HL-60 (cell line): ENCODE measurements around the gene MARCO.

Experiments
- DNase-seq, 2 experiments: peaks; one replicate each; pipeline ENCODE4 v3.0.0-alpha.2; 2010 to 2020; ENCODE audit warnings: low read depth in 1 of 2, low spot score in 1 of 2
- H3K27ac ChIP-seq: fragments of 250-450 bp; sonication (Bioruptor Pico); replicated peaks from 2 replicates; pipeline ENCODE4 v1.5.1; 2020; ENCODE audit warnings: mild to moderate bottlenecking, moderate library complexity
- H3K27me3 ChIP-seq: fragments of 250-450 bp; sonication (Bioruptor Pico); 2 replicates; pipeline ENCODE4 v1.5.1; 2021; ENCODE audit warnings: mild to moderate bottlenecking, moderate library complexity; ENCODE audit not compliant: insufficient read depth, poor library complexity, severe bottlenecking
- H3K4me3 ChIP-seq: replicated peaks from 2 replicates; pipeline ENCODE4 v1.5.1; 2011; ENCODE audit warnings: mild to moderate bottlenecking, control low read depth, low read length; ENCODE audit not compliant: insufficient read depth
- CTCF ChIP-seq: IDR thresholded peaks from one replicate; pipeline ENCODE4 v1.5.1; 2011; ENCODE audit warnings: low read length, control low read depth, inconsistent platforms; ENCODE audit not compliant: insufficient read depth
- GABPA ChIP-seq: IDR thresholded peaks from 2 replicates; pipeline ENCODE4 v1.6.1; 2012; ENCODE audit warnings: low read depth
- POLR2AphosphoS5 ChIP-seq: IDR thresholded peaks from 2 replicates; pipeline ENCODE4 v1.6.1; 2012; ENCODE audit warnings: low read depth
- REST ChIP-seq: IDR thresholded peaks from 2 replicates; pipeline ENCODE4 v1.6.1; 2012; ENCODE audit warnings: low read depth; ENCODE audit not compliant: insufficient replicate concordance
- SPI1 ChIP-seq: IDR thresholded peaks from 2 replicates; pipeline ENCODE4 v1.6.1; 2012; ENCODE audit warnings: low read depth, mild to moderate bottlenecking, borderline replicate concordance

MARCO gene

GRCh38 chr2:118914721-118915453 lies 27.1 kb upstream of the MARCO start:
- H3K27me3 ChIP-seq, result no peaks in the 10 kb centered on the region
- H3K4me3 ChIP-seq, result no peak overlapping the region
- DNase-seq, result no peak
- H3K27ac ChIP-seq, result no peak overlapping the region
- no peak for TF ChIP-seq CTCF
- TF ChIP-seq GABPA, result no peak
- TF ChIP-seq REST, result no peak
- TF ChIP-seq SPI1, result no peak
- TF ChIP-seq POLR2AphosphoS5, result no peak

GRCh38 chr2:118918017-118918416 lies 24.0 kb upstream of the MARCO start:
- H3K27ac ChIP-seq, result no peak overlapping the region
- H3K27me3 ChIP-seq, result no peaks in the 10 kb centered on the region
- H3K4me3 ChIP-seq, result no peak overlapping the region
- TF ChIP-seq SPI1 (no peak), POLR2AphosphoS5 (no peak), CTCF (no peak), GABPA (no peak), REST (no peak)
- no peak for DNase-seq

GRCh38 chr2:118921646-118922045 lies 20.3 kb upstream of the MARCO start:
- TF ChIP-seq CTCF (no peak), REST (no peak), GABPA (no peak), POLR2AphosphoS5 (no peak), SPI1 (no peak)
- Histone ChIP-seq H3K27ac (no peak overlapping the region), H3K27me3 (no peaks in the 10 kb centered on the region), H3K4me3 (no peak overlapping the region)
- DNase-seq, result no peak
